Endothelial cell of umbilical vein (primary cell): ENCODE data around the gene ZNF813. TPM values are rescaled to one million over a fixed set of nuclear protein-coding genes. Genes with fewer than 3 reads are reported as not detected.
"Not testable (repeated sequence)": the region's sequence is repeated elsewhere in the genome, so short reads cannot be mapped to it uniquely, and the experiment has no call there.

Source experiments
- BruUV-seq: library from RNA; stranded (reverse); fragments of 400-500 nt; replicated peaks from 2 replicates; lab custom pipeline; 2021; lab: Mats Ljungman, UMichigan
- CTCF ChIA-PET: fragments of 300-600, 350-600 bp; sonication (Branson Sonifier 250); formaldehyde crosslinking; loops from one replicate; lab custom pipeline; 2021; ENCODE audit warnings: antibody characterized with exemption, inconsistent platforms; lab: Charles Lee
- POLR2A ChIA-PET: fragments of 300-600, 350-600 bp; sonication (Branson Sonifier 250); formaldehyde crosslinking; loops from one replicate; lab custom pipeline; 2021; ENCODE audit warnings: antibody characterized with exemption, inconsistent platforms; lab: Charles Lee
- DNase-seq: peaks from one replicate; pipeline ENCODE4 v3.0.0-alpha.2; 2011; ENCODE audit warnings: low read depth, low spot score
- FAIRE-seq: peaks from 2 replicates; lab custom pipeline; 2011; peaks lifted over from hg19 to GRCh38; lab: Jason Lieb, UNC
- H2AFZ ChIP-seq: 2 replicates; pipeline ENCODE4 v1.6.0; 2012; ENCODE audit warnings: low read depth, low read length, control low read depth, inconsistent platforms
- H3K27ac ChIP-seq: 2 replicates; pipeline ENCODE4 v1.5.1; 2011; ENCODE audit warnings: low read depth, mild to moderate bottlenecking, control low read depth, low read length, moderate library complexity; ENCODE audit not compliant: insufficient read depth
- H3K27me3 ChIP-seq, 2 experiments: 2 replicates each; pipeline versions ENCODE4 v1.6.0 to v1.6.1; 2011; ENCODE audit warnings: low read length in 2 of 2, mixed read lengths in 1 of 2; ENCODE audit not compliant: control insufficient read depth in 2 of 2, insufficient read depth in 2 of 2
- H3K36me3 ChIP-seq, 2 experiments: 2 replicates in 1 of 2; 3 replicates in 1 of 2; pipeline ENCODE4 v1.5.1; 2011; ENCODE audit warnings: low read length in 2 of 2, mild to moderate bottlenecking in 1 of 2, moderate library complexity in 1 of 2; ENCODE audit not compliant: control insufficient read depth in 2 of 2, insufficient read depth in 2 of 2; ENCODE audit errors: extremely low read depth in 1 of 2
- H3K4me1 ChIP-seq: 3 replicates; pipeline ENCODE4 v1.5.1; 2011; ENCODE audit warnings: mild to moderate bottlenecking, low read length; ENCODE audit not compliant: control insufficient read depth, insufficient read depth; ENCODE audit errors: extremely low read depth
- H3K4me2 ChIP-seq: 2 replicates; pipeline ENCODE4 v1.6.1; 2011; ENCODE audit warnings: low read length, control low read depth, mixed read lengths; ENCODE audit not compliant: insufficient read depth
- H3K4me3 ChIP-seq, 3 experiments: fragments of 200-600 bp in 1 of 3; sonication (generic), shearing (Covaris generic) in 1 of 3; replicated peaks in 1 of 3; 2 replicates each; pipeline ENCODE4 v1.5.1; 2011 to 2016; ENCODE audit warnings: control low read depth in 3 of 3, low read length in 3 of 3, mild to moderate bottlenecking in 2 of 3, inconsistent platforms in 1 of 3, low read depth in 1 of 3, moderate library complexity in 1 of 3; ENCODE audit not compliant: insufficient read depth in 1 of 3
- H3K79me2 ChIP-seq: 2 replicates; pipeline ENCODE4 v1.6.0; 2012; ENCODE audit warnings: low read length, inconsistent platforms; ENCODE audit not compliant: control insufficient read depth, insufficient read depth
- H3K9ac ChIP-seq: replicated peaks from 2 replicates; pipeline ENCODE3; 2011; ENCODE audit warnings: low read length, control low read depth; ENCODE audit not compliant: insufficient read depth; ENCODE audit errors: extremely low read depth
- H3K9me1 ChIP-seq: replicated peaks from 3 replicates; pipeline ENCODE4 v1.6.0; 2011; ENCODE audit warnings: mild to moderate bottlenecking, low read length; ENCODE audit not compliant: control insufficient read depth, insufficient read depth; ENCODE audit errors: extremely low read depth
- H3K9me3 ChIP-seq: replicated peaks from 2 replicates; pipeline ENCODE4 v1.5.1; 2012; ENCODE audit warnings: low read length, inconsistent platforms; ENCODE audit not compliant: control insufficient read depth, insufficient read depth
- H4K20me1 ChIP-seq: replicated peaks from 2 replicates; pipeline ENCODE3; 2011; ENCODE audit warnings: mild to moderate bottlenecking, low read length; ENCODE audit not compliant: control insufficient read depth, insufficient read depth; ENCODE audit errors: extremely low read depth
- CTCF ChIP-seq, 2 donors: IDR thresholded peaks; 1 replicate in 1 of 2; 2 replicates in 1 of 2; pipeline ENCODE4 v1.5.1; 2011; ENCODE audit warnings: low read length in 2 of 2, mild to moderate bottlenecking in 2 of 2, moderate library complexity in 2 of 2, control low read depth in 1 of 2, inconsistent platforms in 1 of 2, low read depth in 1 of 2; ENCODE audit not compliant: insufficient read depth in 1 of 2; ENCODE audit errors: extremely low read depth in 1 of 2
- EZH2 ChIP-seq: IDR thresholded peaks from 2 replicates; pipeline ENCODE4 v1.6.1; 2012; ENCODE audit warnings: borderline replicate concordance, low read depth, mild to moderate bottlenecking, moderate library complexity, low read length, inconsistent platforms; ENCODE audit not compliant: severe bottlenecking
- FOS ChIP-seq: IDR thresholded peaks from 2 replicates; pipeline ENCODE4 v1.6.1; 2011; ENCODE audit warnings: mild to moderate bottlenecking, low read length, moderate library complexity, borderline replicate concordance; ENCODE audit not compliant: insufficient read depth
- GATA2 ChIP-seq: IDR thresholded peaks from 2 replicates; pipeline ENCODE4 v1.7.0; 2011; ENCODE audit warnings: low read depth, mild to moderate bottlenecking, moderate library complexity, mixed read lengths, low read length; ENCODE audit not compliant: insufficient read length, insufficient read depth
- JUN ChIP-seq: IDR thresholded peaks from 2 replicates; pipeline ENCODE4 v1.6.1; 2011; ENCODE audit warnings: borderline replicate concordance, low read depth; ENCODE audit not compliant: insufficient read length, insufficient read depth
- MAX ChIP-seq: IDR thresholded peaks from 2 replicates; pipeline ENCODE4 v1.6.1; 2011; ENCODE audit not compliant: insufficient read depth, insufficient read length
- MYC ChIP-seq: IDR thresholded peaks from one replicate; pipeline ENCODE4 v1.6.1; 2011; ENCODE audit warnings: mild to moderate bottlenecking, low read depth, low read length
- POLR2AphosphoS5 ChIP-seq: IDR thresholded peaks from 2 replicates; pipeline ENCODE4 v1.6.1; 2012; ENCODE audit warnings: low read depth, mild to moderate bottlenecking, control low read depth, low read length, moderate library complexity; ENCODE audit not compliant: insufficient read depth
- dilution Hi-C: fragments of 300-500 bp; cut with MboI; formaldehyde crosslinking; loops from one replicate; pipeline ENCODE4 v1.15.0; 2019; ENCODE audit warnings: low sequenced_read_pairs; ENCODE audit not compliant: extremely low pct_ligation_motif_present
- intact Hi-C: fragments of 100-400 bp; cut with micrococcal nuclease; formaldehyde crosslinking; loops from one replicate; pipeline ENCODE4 v1.10.0; 2022
- polyA plus RNA-seq, 4 experiments: library from polyadenylated mRNA; depleted of rRNA in 3 of 4; stranded (reverse) in 3 of 4; unstranded in 1 of 4; fragments of >200 nt; gene quantifications; 2 replicates each; pipeline versions ENCODE4 v1.2.1 to v1.2.3, GENCODE V29; 2011 to 2012; ENCODE audit warnings: missing spikeins in 1 of 4
- total RNA-seq: library from RNA; stranded (reverse); gene quantifications from 2 replicates; pipeline ENCODE4 v1.2.3, GENCODE V29; 2021

Gene ZNF813
- total and polyA plus RNA-seq, 2 donors (not counting 3 experiments of a cell fraction or from before 2014, with no cell fraction given) = 0.47 to 2.3 TPM

- no peaks in the 10 kb centered on the region for H3K9me1 ChIP-seq
- FAIRE-seq (peak; percentile 79), DNase-seq (peak; percentile 57)
- dilution Hi-C loops (no loop called here), intact Hi-C loops (loop anchor here (1.0 to 10.0 kb wide), 2 partner anchors 87 to 233 kb away; no protein-coding TSS in a partner anchor)
- ChIA-PET POLR2A (no interaction called here), CTCF (interaction anchor here (1.0 kb wide), 1 partner anchor 87 kb away, joined by 5 read pairs; no protein-coding TSS in a partner anchor)
- H3K36me3 ChIP-seq = no peaks in the 10 kb centered on the region
- no peak overlapping the region for H3K4me3 ChIP-seq
- no TSS peak for BruUV-seq
- TF ChIP-seq EZH2 = no peak
- no peak for TF ChIP-seq POLR2AphosphoS5
- no peak for TF ChIP-seq GATA2
- TF ChIP-seq MYC = no peak
- no peak for TF ChIP-seq MAX
- TF ChIP-seq CTCF (IDR thresholded peaks at IDR 0.05; ENCODE audit: extremely low read depth in 1 of 2, insufficient read depth in 1 of 2, low read depth in 1 of 2, low read length in 2 of 2) = peak; percentile 58 to 82
- TF ChIP-seq FOS = no peak
- no peak for TF ChIP-seq JUN
- H4K20me1 ChIP-seq = no peaks in the 10 kb centered on the region
- no peak overlapping the region for H3K4me2 ChIP-seq
- H3K9ac ChIP-seq = no peak overlapping the region
- H3K4me1 ChIP-seq = no peaks in the 10 kb centered on the region
- no peaks in the 10 kb centered on the region for H3K79me2 ChIP-seq
- H3K9me3 ChIP-seq = no peaks in the 10 kb centered on the region
- no peak overlapping the region for H3K27ac ChIP-seq
- H3K27me3 ChIP-seq = no peaks in the 10 kb centered on the region
- H2AFZ ChIP-seq = no peak overlapping the region
Measured at GRCh38 chr19:53511933-53512374, 44.4 kb downstream of the ZNF813 start.

- H3K36me3 ChIP-seq, H3K9ac ChIP-seq, dilution Hi-C loops, H3K79me2 ChIP-seq, FAIRE-seq, BruUV-seq, H3K9me1 ChIP-seq, H3K4me1 ChIP-seq, DNase-seq, H3K27me3 ChIP-seq, H3K9me3 ChIP-seq, H3K4me3 ChIP-seq, H4K20me1 ChIP-seq, H3K4me2 ChIP-seq, CTCF ChIA-PET, POLR2A ChIA-PET, H2AFZ ChIP-seq, H3K27ac ChIP-seq: not testable (repeated sequence)
- intact Hi-C loops = loop anchor here (10.0 kb wide), 1 partner anchor 230 kb away; no protein-coding TSS in a partner anchor
Measured at GRCh38 chr19:53515047-53515446, 47.5 kb downstream of the ZNF813 start.
